Tibial artery (tissue), 4 donors: ENCODE results near the gene CPNE7.

Experiments used
- DNase-seq, 2 donors: peaks; one replicate each; pipeline ENCODE4 v3.0.0-alpha.2; 2019
- H3K27ac ChIP-seq, 2 donors: fragments of 200-600 bp; sonication (generic) in 1 of 2; 1 replicate in 1 of 2; 2 replicates in 1 of 2; pipeline ENCODE4 v1.5.1; 2018 to 2019; ENCODE audit warnings: mild to moderate bottlenecking in 1 of 2
- H3K27me3 ChIP-seq, 2 donors: fragments of 200-600 bp; sonication (generic) in 1 of 2; one replicate each; pipeline versions ENCODE4 v1.5.1 to v1.6.0; 2016 to 2019
- H3K36me3 ChIP-seq, 3 donors: fragments of 200-600 bp; sonication (generic) in 2 of 3; one replicate each; pipeline ENCODE4 v1.5.1; 2016 to 2019; ENCODE audit warnings: mild to moderate bottlenecking in 2 of 3
- H3K4me1 ChIP-seq, 4 donors: fragments of 200-600 bp; sonication (generic) in 2 of 4; 1 replicate in 3 of 4; 2 replicates in 1 of 4; pipeline ENCODE4 v1.5.1; 2016 to 2019
- H3K4me3 ChIP-seq, 2 donors: fragments of 200-600 bp; sonication (generic) in 1 of 2; 1 replicate in 1 of 2; 2 replicates in 1 of 2; pipeline ENCODE4 v1.5.1; 2018 to 2019; ENCODE audit warnings: mild to moderate bottlenecking in 2 of 2
- H3K9me3 ChIP-seq, 3 donors: fragments of 200-600 bp; sonication (generic) in 1 of 3; one replicate each; pipeline ENCODE4 v1.5.1; 2016 to 2019
- intact Hi-C: fragments of 100-400 bp; cut with DNase I; formaldehyde crosslinking; loops from one replicate; pipeline ENCODE4 v1.15.0; 2023; ENCODE audit warnings: low total_unique reads
- TF ChIP-seq, protein P1 (sequence below), 2 experiments: fragments of 200-600 bp in 1 of 2; fragments of 450-650 bp in 1 of 2; IDR thresholded peaks; one replicate each; pipeline ENCODE4 v1.5.1; 2017 to 2019; ENCODE audit warnings: antibody characterized with exemption in 2 of 2, mild to moderate bottlenecking in 1 of 2, moderate library complexity in 1 of 2

CPNE7 gene

GRCh38 chr16:89546781-89547180 is 28.8 kb upstream of the CPNE7 start:
- intact Hi-C loops = no loop called here
- DNase-seq = no peak
- H3K4me3 ChIP-seq = no peak overlapping the region
- H3K4me1 ChIP-seq = no peaks in the 10 kb centered on the region
- no peaks in the 10 kb centered on the region for H3K9me3 ChIP-seq
- H3K36me3 ChIP-seq = peaks cover 57 to 100% (median 85%) of the 10 kb centered on the region in 3 donors
- TF ChIP-seq, protein P1, sequence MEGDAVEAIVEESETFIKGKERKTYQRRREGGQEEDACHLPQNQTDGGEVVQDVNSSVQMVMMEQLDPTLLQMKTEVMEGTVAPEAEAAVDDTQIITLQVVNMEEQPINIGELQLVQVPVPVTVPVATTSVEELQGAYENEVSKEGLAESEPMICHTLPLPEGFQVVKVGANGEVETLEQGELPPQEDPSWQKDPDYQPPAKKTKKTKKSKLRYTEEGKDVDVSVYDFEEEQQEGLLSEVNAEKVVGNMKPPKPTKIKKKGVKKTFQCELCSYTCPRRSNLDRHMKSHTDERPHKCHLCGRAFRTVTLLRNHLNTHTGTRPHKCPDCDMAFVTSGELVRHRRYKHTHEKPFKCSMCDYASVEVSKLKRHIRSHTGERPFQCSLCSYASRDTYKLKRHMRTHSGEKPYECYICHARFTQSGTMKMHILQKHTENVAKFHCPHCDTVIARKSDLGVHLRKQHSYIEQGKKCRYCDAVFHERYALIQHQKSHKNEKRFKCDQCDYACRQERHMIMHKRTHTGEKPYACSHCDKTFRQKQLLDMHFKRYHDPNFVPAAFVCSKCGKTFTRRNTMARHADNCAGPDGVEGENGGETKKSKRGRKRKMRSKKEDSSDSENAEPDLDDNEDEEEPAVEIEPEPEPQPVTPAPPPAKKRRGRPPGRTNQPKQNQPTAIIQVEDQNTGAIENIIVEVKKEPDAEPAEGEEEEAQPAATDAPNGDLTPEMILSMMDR (IDR thresholded peaks at IDR 0.05) = no peak
- no peaks in the 10 kb centered on the region for H3K27me3 ChIP-seq
- H3K27ac ChIP-seq = no peak overlapping the region

- Histone ChIP-seq H3K27ac (no peak overlapping the region), H3K4me1 (no peaks in the 10 kb centered on the region), H3K9me3 (no peaks in the 10 kb centered on the region), H3K4me3 (no peak overlapping the region), H3K36me3 (peaks cover 53 to 100% (median 84%) of the 10 kb centered on the region in 3 donors), H3K27me3 (no peaks in the 10 kb centered on the region)
- DNase-seq = no peak
- intact Hi-C loops = no loop called here
- TF ChIP-seq, protein P1 (IDR thresholded peaks at IDR 0.05) = no peak
These were observed 28.3 kb upstream of the CPNE7 start for GRCh38 chr16:89547291-89547690.

GRCh38 chr16:89547860-89548259 is 27.7 kb upstream of the CPNE7 start:
- Histone ChIP-seq H3K9me3 (no peaks in the 10 kb centered on the region), H3K36me3 (peaks cover 55 to 100% (median 86%) of the 10 kb centered on the region in 3 donors), H3K27me3 (no peaks in the 10 kb centered on the region), H3K4me3 (no peak overlapping the region), H3K27ac (no peak overlapping the region), H3K4me1 (no peaks in the 10 kb centered on the region)
- TF ChIP-seq, protein P1 (IDR thresholded peaks at IDR 0.05) = no peak
- intact Hi-C loops = no loop called here
- no peak for DNase-seq

DNA sequence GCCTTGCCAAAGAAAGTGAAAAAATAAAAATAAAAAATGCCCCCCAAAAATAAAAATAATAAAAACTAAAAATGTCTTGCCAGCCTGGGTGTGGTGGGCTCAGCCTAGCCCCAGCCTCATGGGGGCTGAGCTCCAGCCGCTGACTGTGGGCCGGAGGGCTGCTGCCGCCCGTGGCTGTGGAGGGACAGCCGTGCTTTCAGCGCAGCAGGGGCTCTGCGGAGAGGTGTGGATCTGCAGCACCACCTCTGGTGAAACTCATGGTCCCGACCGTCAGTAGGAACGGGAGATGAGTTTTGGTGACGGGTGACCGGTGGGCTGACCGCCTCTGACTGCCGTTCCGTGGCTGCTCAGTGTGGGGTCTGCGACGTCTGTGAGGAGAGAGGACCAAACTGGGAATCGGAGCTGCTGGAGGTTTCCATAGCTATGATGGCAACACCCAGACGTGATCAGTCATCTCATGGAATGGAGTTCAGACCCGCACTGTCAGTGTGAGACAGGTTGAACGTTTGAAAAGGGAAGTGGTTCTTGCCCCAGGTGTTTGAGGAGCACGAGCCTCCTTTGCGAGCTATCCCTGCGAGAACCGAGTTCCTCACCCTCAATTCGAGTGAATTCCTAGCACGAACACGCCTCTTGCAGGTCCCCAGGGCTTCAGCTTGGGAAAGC is 27.1 kb upstream of the CPNE7 start:
- Histone ChIP-seq H3K4me3 (no peak overlapping the region), H3K36me3 (peaks cover 58 to 100% (median 90%) of the 10 kb centered on the region in 3 donors), H3K27ac (no peak overlapping the region), H3K4me1 (no peaks in the 10 kb centered on the region), H3K9me3 (no peaks in the 10 kb centered on the region), H3K27me3 (no peaks in the 10 kb centered on the region)
- TF ChIP-seq, protein P1 (IDR thresholded peaks at IDR 0.05) = no peak
- intact Hi-C loops = no loop called here
- DNase-seq = no peak

DNA sequence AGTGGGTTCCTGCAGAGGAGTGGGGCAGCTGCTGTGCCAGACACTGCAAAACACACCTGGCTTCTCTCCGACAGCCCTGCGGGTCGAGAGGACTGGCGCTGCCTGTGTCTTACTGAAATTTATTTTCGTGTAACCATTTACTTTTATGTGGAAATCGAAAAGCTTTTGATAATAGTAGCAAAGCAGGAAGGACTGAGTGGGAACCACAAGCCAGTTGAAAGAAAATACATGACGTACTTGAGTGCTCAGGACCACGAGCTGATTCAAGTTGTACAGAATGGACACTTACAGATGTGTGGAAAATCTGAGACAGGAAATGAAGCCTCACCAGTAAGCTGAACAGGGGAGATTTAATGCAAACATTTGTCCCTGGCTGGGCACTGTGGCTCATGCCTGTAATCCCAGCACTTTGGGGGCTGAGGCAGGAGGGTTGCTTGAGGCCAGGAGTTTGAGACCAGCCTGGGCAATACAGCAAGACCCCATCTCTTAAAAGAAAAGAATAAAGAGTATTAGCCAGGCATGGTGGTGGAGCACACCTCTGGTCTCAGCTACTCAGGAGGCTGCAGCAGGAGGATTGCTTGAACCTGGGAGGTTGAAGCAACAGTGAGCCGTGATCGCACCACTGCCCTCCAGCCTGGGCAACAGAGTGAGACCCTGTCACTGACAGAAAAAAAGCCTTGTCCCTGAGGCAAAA is 26.4 kb upstream of the CPNE7 start:
- H3K4me3 ChIP-seq = no peak overlapping the region
- no peaks in the 10 kb centered on the region for H3K27me3 ChIP-seq
- no peaks in the 10 kb centered on the region for H3K9me3 ChIP-seq
- no peak for DNase-seq
- TF ChIP-seq, protein P1 (IDR thresholded peaks at IDR 0.05) = no peak
- peaks cover 64 to 100% (median 96%) of the 10 kb centered on the region in 3 donors for H3K36me3 ChIP-seq
- intact Hi-C loops = no loop called here
- H3K4me1 ChIP-seq = no peaks in the 10 kb centered on the region
- H3K27ac ChIP-seq = no peak overlapping the region
